HG03108 (cell line): Measurements from ENCODE around the gene HPCA.

Experiments
- ATAC-seq: cut with Tn5 transposase; IDR thresholded peaks from one replicate; pipeline ENCODE4 v1.9.1; 2021; ENCODE audit warnings: moderate library complexity; ENCODE audit not compliant: unreplicated experiment

HPCA gene

GRCh38 chr1:32928285-32928684 lies 42.0 kb downstream of the HPCA start:
- ATAC-seq = no peak

GRCh38 chr1:32928715-32929114 lies 42.4 kb downstream of the HPCA start:
- no peak for ATAC-seq

- ATAC-seq = no peak
These were observed 43.1 kb downstream of the HPCA start for GRCh38 chr1:32929366-32929765.

GRCh38 chr1:32931760-32932159 lies 45.5 kb downstream of the HPCA start:
- no peak for ATAC-seq

- no peak for ATAC-seq
These were observed 47.5 kb downstream of the HPCA start for GRCh38 chr1:32933742-32934322.

- ATAC-seq = no peak
These were observed 48.2 kb downstream of the HPCA start for GRCh38 chr1:32934535-32934934.

GRCh38 chr1:32937061-32937460 lies 50.8 kb downstream of the HPCA start:
- no peak for ATAC-seq

GRCh38 chr1:32939655-32940371 lies 53.5 kb downstream of the HPCA start:
- ATAC-seq = no peak

- no peak for ATAC-seq
These were observed 57.9 kb downstream of the HPCA start for GRCh38 chr1:32944180-32944579.
